ENCODE data around the gene SALL4. TPM values are rescaled to one million over a fixed set of nuclear protein-coding genes. Genes with fewer than 3 reads are reported as not detected.

Gene SALL4
- total and polyA plus RNA-seq, 11 donors: 0.04 to 0.22 (median 0.07) TPM; not detected in 5

DNA sequence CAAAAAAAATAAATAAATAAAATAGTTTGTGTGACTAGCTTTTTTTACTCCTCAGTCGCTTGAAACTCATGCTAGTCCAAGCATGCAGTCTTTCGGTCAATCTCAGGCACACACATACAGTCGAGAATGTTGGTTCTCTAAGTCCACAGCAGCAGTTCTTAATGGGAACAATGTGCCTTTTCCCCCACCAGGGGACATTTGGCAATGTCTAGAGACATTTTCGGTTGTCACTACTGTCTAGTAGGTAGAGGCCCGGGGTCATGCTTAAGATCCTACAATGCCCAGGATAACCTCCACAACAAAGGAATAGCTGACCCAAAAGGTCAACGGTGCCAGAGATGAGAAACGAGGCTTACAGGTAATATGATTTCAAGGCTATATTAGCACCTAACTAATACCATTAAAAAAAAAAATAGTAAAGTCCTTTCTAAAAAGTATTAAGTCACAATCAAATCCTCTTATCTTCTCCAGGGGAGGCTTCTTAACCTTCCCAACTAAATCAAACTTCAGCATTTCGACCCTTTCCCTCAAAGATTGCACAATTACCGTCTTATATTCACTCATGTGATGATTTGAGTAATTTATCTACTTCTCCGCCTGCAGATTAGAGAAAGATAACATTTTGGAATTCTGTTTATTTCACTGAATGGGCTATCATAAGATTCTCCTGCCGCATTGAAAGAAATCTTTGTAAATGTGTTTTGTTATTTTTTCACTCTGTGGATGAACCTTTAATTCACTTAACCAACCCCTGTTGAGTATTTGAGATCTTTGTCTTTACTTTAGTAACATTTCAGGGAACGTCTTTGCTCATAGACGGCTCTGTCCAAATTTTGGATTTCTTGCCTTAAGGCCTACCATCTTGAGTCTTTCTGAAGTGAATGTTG lies 8.1 kb upstream of the SALL4 start:
- TF ChIP-seq, protein P1, sequence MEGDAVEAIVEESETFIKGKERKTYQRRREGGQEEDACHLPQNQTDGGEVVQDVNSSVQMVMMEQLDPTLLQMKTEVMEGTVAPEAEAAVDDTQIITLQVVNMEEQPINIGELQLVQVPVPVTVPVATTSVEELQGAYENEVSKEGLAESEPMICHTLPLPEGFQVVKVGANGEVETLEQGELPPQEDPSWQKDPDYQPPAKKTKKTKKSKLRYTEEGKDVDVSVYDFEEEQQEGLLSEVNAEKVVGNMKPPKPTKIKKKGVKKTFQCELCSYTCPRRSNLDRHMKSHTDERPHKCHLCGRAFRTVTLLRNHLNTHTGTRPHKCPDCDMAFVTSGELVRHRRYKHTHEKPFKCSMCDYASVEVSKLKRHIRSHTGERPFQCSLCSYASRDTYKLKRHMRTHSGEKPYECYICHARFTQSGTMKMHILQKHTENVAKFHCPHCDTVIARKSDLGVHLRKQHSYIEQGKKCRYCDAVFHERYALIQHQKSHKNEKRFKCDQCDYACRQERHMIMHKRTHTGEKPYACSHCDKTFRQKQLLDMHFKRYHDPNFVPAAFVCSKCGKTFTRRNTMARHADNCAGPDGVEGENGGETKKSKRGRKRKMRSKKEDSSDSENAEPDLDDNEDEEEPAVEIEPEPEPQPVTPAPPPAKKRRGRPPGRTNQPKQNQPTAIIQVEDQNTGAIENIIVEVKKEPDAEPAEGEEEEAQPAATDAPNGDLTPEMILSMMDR (IDR thresholded peaks at IDR 0.05): no peak
- no peak for TF ChIP-seq POLR2A (IDR thresholded peaks at IDR 0.05)
- no peaks in the 10 kb centered on the region for H3K36me3 ChIP-seq
- no peaks in the 10 kb centered on the region for H3K27me3 ChIP-seq
- H3K4me1 ChIP-seq: no peaks in the 10 kb centered on the region
- H3K4me3 ChIP-seq: no peak overlapping the region
- H3K27ac ChIP-seq: no peak overlapping the region
- ATAC-seq (no peak), DNase-seq (no peak)
- intact Hi-C loops (cut with DNase I): loop anchor here in 1 of 10 donors (10.0 kb wide), 1 partner anchor 254 kb away; no protein-coding TSS in a partner anchor
- no peaks in the 10 kb centered on the region for H3K9me3 ChIP-seq
- 83 to 87% (median 85%) methylated on average over 13 of the region's 13 CpGs for WGBS, 4 donors

DNA sequence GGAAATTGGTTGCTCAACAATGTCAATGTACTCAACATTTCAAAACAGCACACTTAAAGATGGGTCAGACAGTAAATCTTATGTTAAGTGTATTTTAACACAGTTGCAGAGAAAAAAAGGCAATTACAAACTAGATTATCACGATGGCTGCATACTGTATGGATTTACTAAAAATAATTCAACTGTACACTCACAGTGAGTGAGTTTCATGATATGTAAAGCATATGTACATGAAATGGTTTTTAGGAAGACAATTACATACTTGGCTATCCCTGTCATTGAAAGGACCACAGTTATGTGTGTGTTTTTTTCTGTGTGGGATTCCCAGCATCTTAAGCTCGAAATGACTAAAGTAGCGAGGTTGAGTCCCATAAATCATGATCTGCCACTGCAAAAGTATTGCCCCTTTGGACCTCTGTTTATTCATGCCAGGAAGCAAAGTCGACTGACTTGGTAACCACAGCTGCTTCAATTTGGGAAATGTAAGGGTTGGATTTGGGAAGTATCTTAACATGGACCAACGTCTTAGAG lies 5.5 kb upstream of the SALL4 start:
- no peak overlapping the region for H3K27ac ChIP-seq
- H3K4me1 ChIP-seq: no peaks in the 10 kb centered on the region
- H3K9me3 ChIP-seq: no peaks in the 10 kb centered on the region
- ATAC-seq: no peak
- intact Hi-C loops (cut with DNase I): loop anchor here in 3 of 10 donors (10.0 kb wide), 2 partner anchors 247 to 257 kb away; no protein-coding TSS in a partner anchor
- 78 to 87% (median 83%) methylated on average over 5 of the region's 5 CpGs for WGBS, 4 donors
- no peak for DNase-seq
- H3K27me3 ChIP-seq: peaks cover 0 to 9% (median 0%) of the 10 kb centered on the region in 9 donors
- H3K4me3 ChIP-seq: no peak overlapping the region
- TF ChIP-seq, protein P1 (IDR thresholded peaks at IDR 0.05): no peak
- TF ChIP-seq POLR2A (IDR thresholded peaks at IDR 0.05): no peak
- no peaks in the 10 kb centered on the region for H3K36me3 ChIP-seq

DNA sequence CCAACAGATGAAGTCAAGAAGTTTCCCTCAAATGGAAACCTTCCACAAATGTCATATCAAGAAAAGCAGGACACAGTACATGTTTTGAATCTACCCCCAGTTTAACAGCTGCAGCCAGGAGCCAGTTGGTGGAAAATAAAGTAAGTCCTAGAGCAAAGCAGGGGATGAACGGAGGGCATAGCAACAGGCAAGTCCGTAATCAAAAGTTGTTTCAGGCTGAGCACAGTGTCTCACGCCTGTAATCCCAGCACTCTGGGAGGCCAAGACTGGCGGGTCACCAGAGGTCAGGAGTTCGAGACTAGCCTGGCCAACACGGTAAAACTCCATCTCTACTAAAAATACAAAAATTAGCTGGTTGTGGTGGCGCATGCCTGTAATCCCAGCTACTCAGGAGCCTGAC lies 2.4 kb upstream of the SALL4 start:
- no peak for TF ChIP-seq POLR2A (IDR thresholded peaks at IDR 0.05)
- TF ChIP-seq, protein P1 (IDR thresholded peaks at IDR 0.05): no peak
- 68 to 79% (median 71%) methylated on average over 7 of the region's 7 CpGs for WGBS, 4 donors
- Histone ChIP-seq H3K27me3 (peaks cover 14 to 38% (median 25%) of the 10 kb centered on the region in 9 donors), H3K9me3 (no peaks in the 10 kb centered on the region), H3K27ac (no peak overlapping the region), H3K4me1 (peaks cover 0 to 24% (median 14%) of the 10 kb centered on the region in 12 donors), H3K4me3 (no peak overlapping the region), H3K36me3 (no peaks in the 10 kb centered on the region)
- no peak for ATAC-seq
- intact Hi-C loops (cut with DNase I): loop anchor here in 4 of 10 donors (5.0 to 10.0 kb wide), 3 partner anchors 250 to 278 kb away; no protein-coding TSS in a partner anchor
- no peak for DNase-seq

Data from heart left ventricle (tissue), 16 donors.